Measurements from ENCODE around the gene GLYR1.

The GLYR1 gene

GRCh38 chr16:4805231-4805630, 41.9 kb downstream of the GLYR1 start:
- DNase-seq (ENCODE audit: low spot score), result no peak

DNA sequence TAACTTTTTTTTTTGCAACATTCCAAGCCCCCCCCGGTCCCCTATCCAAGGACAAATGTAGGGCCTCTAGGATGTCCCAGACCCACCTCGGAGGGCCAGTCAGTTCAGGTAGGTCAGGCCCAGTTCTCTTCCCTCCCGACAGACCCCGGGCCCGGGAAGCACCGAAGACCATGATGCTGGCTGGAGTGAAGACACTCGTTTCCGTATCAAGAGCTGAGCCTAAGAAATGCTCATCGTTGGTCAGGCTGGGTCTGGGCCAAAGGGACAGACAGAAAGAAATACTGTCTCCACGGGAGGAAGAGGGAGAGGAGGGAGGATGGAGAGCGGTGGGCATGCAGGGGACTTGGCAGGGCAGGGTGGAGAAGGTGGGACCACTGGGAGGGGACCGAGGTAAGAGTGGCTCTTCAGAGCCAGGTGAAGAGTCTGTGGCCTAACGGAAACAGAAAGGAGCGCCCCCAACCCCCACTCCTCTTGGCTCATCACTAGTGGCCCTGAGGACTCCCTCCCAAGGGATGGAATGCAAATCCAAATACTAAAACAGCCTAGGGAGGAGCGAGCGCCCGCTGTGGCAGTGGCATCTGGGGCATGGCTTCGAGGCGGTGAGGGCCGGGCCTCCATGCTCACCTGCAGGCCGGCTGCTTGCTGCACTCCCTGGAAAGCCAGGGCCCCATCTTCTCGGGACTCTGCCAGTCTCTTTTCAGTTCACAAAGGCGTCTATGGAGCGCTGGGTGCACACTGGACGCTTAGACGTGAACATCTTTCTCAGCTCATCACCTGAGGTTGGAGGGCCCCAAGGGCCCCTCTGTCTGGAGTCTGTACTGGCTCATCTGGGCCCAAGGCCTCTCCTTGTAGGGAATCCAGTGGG, 43.0 kb downstream of the GLYR1 start:
- DNase-seq (ENCODE audit: low spot score), result no peak

- no peak for DNase-seq (ENCODE audit: low spot score)
These were observed 43.7 kb downstream of the GLYR1 start for GRCh38 chr16:4803401-4803844.

- DNase-seq (ENCODE audit: low spot score), result peak; percentile 100
These were observed 44.3 kb downstream of the GLYR1 start for GRCh38 chr16:4802659-4803287.

GRCh38 chr16:4801962-4802658, 45.0 kb downstream of the GLYR1 start, which contains the start of gene ROGDI:
ROGDI (minus strand) TSS chr16:4802633; CDS start chr16:4802571, 62 bp downstream.
- peak; percentile 89 for DNase-seq (ENCODE audit: low spot score)

DNA sequence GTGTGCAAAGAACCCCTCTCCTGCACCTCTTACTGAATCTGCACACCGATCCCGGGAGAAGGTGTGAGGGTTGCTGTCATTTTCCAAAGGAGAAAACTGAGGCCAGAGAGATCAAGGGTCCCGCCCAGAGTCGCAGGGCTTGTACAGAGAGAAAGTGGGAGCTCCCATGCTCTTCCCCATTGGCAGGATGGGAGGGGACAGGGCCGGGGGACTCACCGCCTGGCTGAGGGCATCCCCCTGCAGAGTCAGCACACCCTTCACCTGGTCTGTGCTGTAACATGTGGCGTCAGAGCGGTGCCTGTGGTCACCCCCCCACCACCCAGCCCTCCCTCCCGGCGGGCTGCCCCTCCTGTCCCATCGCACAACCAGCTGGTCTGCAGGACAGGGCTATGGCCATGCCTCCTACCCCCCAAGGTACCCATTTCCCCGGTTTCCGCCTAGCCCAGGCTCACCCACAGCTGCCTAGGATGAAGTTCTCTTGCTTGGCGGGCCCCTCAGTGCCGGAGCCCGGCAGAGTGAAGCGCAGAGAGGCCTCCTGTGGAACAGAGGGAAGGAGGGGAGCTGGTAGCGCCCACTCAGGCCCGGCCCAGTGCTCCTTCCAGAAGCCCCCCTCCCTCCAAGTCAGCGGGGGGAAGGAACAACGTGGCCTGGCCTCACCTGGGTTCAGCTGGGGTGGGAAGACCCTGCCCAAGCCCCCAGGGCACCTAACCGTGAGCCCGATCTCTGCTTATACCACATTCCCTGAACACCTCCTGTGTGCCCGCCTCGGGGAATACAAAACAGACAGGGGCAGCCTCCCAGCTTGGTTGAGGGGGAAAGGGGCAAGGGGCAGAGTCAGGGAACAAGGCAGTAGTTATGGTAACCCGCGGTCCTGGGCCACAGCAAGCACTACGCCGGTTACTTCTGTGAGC, 45.8 kb downstream of the GLYR1 start:
- no peak for DNase-seq (ENCODE audit: low spot score)

GRCh38 chr16:4800290-4801041, 46.6 kb downstream of the GLYR1 start:
- no peak for DNase-seq (ENCODE audit: low spot score)

DNA sequence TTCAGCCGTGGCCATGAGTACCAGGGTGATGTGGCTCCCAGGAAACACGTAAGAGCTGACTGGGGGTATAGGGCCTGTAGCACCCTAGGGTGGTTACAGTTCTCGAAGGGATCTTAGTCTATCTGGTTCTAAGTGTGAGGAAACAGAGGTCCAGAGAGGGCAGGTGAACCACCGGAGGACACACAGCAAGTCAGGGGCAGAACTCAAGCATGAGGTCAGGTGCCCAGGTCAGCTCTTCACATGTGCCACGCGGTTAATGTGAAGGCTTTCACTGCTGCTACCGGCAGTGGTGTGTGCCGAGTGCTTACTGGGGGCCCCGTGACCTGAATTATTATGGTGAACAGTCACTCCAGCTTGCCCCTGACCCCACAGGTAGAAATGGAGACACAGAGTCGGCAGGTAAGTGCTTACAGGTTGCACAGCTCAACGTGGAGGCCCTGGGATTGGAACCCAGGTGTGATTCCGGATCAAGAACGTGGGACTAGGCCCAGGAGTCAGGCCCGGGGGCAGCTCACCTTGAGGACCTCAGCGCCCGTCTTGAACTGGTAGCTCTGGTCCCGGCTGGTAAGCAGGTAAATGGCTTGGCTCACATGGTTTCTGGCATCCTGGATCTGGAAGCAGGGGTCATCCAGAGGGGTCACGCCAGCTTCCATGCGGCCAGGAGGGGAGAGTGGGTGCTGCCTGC, 47.8 kb downstream of the GLYR1 start:
- DNase-seq (ENCODE audit: low spot score), result no peak

- DNase-seq (ENCODE audit: low spot score), result no peak
These were observed 48.6 kb downstream of the GLYR1 start for GRCh38 chr16:4798456-4798855.

DNA sequence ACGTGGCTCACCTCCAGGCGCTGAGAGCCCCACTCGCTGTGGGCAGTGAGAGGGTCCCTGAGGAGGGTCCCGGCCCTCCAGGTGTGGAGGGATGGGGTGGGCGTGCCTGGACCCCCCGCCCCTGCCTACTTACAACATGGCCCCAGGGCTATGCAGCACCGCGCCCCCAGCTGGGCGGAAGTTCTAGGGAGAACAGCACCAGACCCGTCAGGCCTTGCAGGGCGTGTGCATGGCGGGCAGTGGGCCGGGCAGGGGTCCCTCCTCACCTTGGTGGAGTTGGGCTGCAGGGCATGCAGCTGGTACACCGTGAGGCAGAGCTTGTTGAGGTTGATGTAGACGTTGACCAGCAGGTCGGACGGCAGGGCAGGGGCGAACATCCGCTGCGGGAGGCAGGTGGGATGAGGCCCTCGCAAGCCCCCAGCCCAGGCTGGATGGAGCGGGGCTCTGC, 49.3 kb downstream of the GLYR1 start:
- DNase-seq (ENCODE audit: low spot score), result no peak

- DNase-seq (ENCODE audit: low spot score), result no peak
These were observed 49.9 kb downstream of the GLYR1 start for GRCh38 chr16:4796982-4797804.

DNA sequence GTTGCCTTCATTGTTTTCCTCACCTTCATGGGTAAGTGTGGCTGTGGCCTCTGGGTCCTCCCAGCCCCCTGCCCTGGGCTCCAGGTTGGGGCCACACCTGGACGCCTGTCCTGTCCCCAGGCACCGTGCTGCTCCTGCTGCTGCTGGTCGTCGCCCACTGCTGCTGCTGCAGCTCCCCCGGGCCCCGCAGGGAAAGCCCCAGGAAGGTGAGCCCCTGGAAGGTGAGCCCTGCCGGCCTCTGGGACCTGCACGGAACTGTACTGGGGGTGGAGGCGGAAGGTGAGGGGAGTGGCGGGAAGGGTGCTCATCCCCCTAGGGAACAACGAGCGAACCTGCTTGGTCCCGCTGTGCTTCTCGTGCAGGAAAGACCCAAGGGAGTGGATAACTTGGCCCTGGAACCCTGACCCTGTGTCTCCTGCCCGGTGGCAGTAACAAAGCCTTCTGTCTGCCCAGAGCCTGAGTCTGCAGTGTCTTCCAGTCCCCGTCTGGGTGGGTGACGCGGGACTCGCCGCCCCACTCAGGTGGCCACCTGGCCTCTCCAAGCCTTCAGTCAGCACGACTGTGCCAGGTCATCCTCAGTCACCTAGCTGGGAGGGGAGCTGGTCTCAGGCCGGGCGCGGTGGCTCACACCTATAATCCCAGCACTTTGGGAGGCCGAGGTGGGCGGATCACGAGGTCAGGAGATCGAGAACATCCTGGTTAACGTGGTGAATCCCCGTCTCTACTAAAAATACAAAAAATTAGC, 51.1 kb downstream of the GLYR1 start:
- DNase-seq (ENCODE audit: low spot score), result no peak

GRCh38 chr16:4795181-4795827, 51.8 kb downstream of the GLYR1 start, which contains the start of gene SMIM22:
SMIM22 (plus strand) TSS chr16:4795369; CDS start chr16:4795735, 366 bp downstream.
- peak; percentile 45 for DNase-seq (ENCODE audit: low spot score)

DNA sequence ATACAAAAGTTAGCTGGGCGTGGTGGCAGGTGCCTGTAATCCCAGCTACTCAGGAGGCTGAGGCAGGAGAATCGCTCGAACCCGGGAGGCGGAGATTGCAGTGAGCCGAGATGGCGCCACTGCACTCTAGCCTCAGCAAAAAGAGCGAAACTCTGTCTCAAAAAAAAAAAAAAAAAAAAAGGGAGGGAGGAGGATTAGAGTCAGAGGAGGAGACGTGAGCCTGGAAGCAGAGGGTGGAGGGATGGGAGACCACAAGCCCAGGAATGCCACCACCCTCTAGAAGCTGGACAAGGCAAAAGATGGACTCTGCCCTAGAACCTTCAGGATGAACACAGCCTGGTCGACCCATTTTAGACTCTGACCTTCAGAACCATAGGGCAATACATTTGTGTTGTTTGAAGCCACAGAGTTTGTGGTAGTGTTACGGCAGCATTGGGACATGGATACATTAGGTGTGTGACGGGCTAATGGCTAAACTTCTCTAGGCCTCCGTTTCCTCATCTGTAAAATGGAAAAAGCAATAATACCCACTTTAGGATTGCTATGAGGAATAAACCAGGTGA, 54.1 kb downstream of the GLYR1 start:
- DNase-seq (ENCODE audit: low spot score), result no peak

GRCh38 chr16:4790871-4791270, 56.2 kb downstream of the GLYR1 start:
- no peak for DNase-seq (ENCODE audit: low spot score)

- DNase-seq (ENCODE audit: low spot score), result no peak
These were observed 56.8 kb downstream of the GLYR1 start for GRCh38 chr16:4790261-4790660.

GRCh38 chr16:4788910-4789309, 58.2 kb downstream of the GLYR1 start:
- DNase-seq (ENCODE audit: low spot score), result no peak

GRCh38 chr16:4788489-4788889, 58.6 kb downstream of the GLYR1 start:
- no peak for DNase-seq (ENCODE audit: low spot score)
